PC-9 (cell line): ENCODE results near the gene SHCBP1L.

ENCODE experiments used
- CTCF ChIP-seq: fragments of 200-600 bp; sonication (generic); conservative IDR thresholded peaks from 2 replicates; pipeline ENCODE4 v1.6.1; 2017; ENCODE audit warnings: mixed run types, antibody characterized with exemption, mild to moderate bottlenecking, moderate library complexity
- EZH2 ChIP-seq: fragments of 200-600 bp; sonication (generic); IDR thresholded peaks from 2 replicates; pipeline ENCODE4 v1.8.0; 2017; ENCODE audit warnings: antibody characterized with exemption, low read depth

GRCh38 chr1:182862827-182863226 lies 90.1 kb downstream of the SHCBP1L start:
- TF ChIP-seq CTCF = no peak
- TF ChIP-seq EZH2 = no peak
